ENCODE data around the gene INTS15. TPM values are rescaled to one million over a fixed set of nuclear protein-coding genes. Genes with fewer than 3 reads are reported as not detected.

The INTS15 gene
- 10 to 100 TPM; 11.9 to 22.2 (median 16.6) TPM for total RNA-seq

GRCh38 chr7:6589829-6590644, at the start of gene INTS15:
Gene INTS15 (plus strand): TSS chr7:6590021. CDS start chr7:6590284, 263 bp downstream.
- peak within 1 kb of the TSS; percentile 89 to 94 for H3K27ac ChIP-seq
- in situ Hi-C loops (cut with MboI; ENCODE audit: low pct_unique_long_range_greater_than_20kb in 2 of 9, low sequenced_read_pairs in 9 of 9, unreplicated experiment in 9 of 9), result no loop called here

GRCh38 chr7:6542368-6542767, 47.5 kb upstream of the INTS15 start:
- Histone ChIP-seq H3K4me3 (no peak overlapping the region), H3K27ac (no peak overlapping the region), H3K4me1 (replicated peaks in 1 of 2) (no peaks in the 10 kb centered on the region)
- no peak for ATAC-seq (replicated peaks in 6 of 8)
- 20 to 80% (median 65%) methylated on average over 1 of the region's 1 CpG; no CpG with 5 or more reads in 6 of the 10 experiments for WGBS, 10 experiments
- in situ Hi-C loops (cut with MboI; ENCODE audit: low pct_unique_long_range_greater_than_20kb in 2 of 9, low sequenced_read_pairs in 9 of 9, unreplicated experiment in 9 of 9), result no loop called here

More at GRCh38 chr7:6589829-6590644, at the start of gene INTS15:
- ATAC-seq (replicated peaks in 6 of 8), result peak; percentile 83 to 95 (median 91)
- Histone ChIP-seq H3K4me3 (peak within 1 kb of the TSS; percentile 69 to 99 (median 95)), H3K4me1 (replicated peaks in 1 of 2) (peaks cover 4 to 10% of the 10 kb centered on the region in 2 donors)
- 0% methylated on average over 2 of the region's 107 CpGs; no CpG with 5 or more reads in 9 of the 10 experiments for WGBS, 10 experiments

- Histone ChIP-seq H3K4me3 (no peak overlapping the region), H3K27ac (no peak overlapping the region), H3K4me1 (replicated peaks in 1 of 2) (no peaks in the 10 kb centered on the region)
- 29 to 100% (median 82%) methylated on average over 1 to 12 of the region's 22 CpGs; no CpG with 5 or more reads in 3 of the 10 experiments for WGBS, 10 experiments
- in situ Hi-C loops (cut with MboI; ENCODE audit: low pct_unique_long_range_greater_than_20kb in 2 of 9, low sequenced_read_pairs in 9 of 9, unreplicated experiment in 9 of 9), result no loop called here
- no peak for ATAC-seq (replicated peaks in 6 of 8)
Measured at GRCh38 chr7:6545398-6546126, 44.3 kb upstream of the INTS15 start.

- 10 to 100% (median 79%) methylated on average over 1 to 6 of the region's 12 CpGs; no CpG with 5 or more reads in 2 of the 10 experiments for WGBS, 10 experiments
- H3K4me1 ChIP-seq (replicated peaks in 1 of 2), result no peaks in the 10 kb centered on the region
- peak in 1 of 8 experiments; percentile 32 for ATAC-seq (replicated peaks in 6 of 8)
- no peak overlapping the region for H3K4me3 ChIP-seq
- in situ Hi-C loops (cut with MboI; ENCODE audit: low pct_unique_long_range_greater_than_20kb in 2 of 9, low sequenced_read_pairs in 9 of 9, unreplicated experiment in 9 of 9), result no loop called here
- no peak overlapping the region for H3K27ac ChIP-seq
Measured at GRCh38 chr7:6546498-6547251, 43.1 kb upstream of the INTS15 start.

- 100% methylated on average over 1 of the region's 1 CpG; no CpG with 5 or more reads in 8 of the 10 experiments for whole genome bisulfite sequencing, 10 experiments
- no peak for ATAC-seq (replicated peaks in 6 of 8)
- in situ Hi-C loops (cut with MboI; ENCODE audit: low pct_unique_long_range_greater_than_20kb in 2 of 9, low sequenced_read_pairs in 9 of 9, unreplicated experiment in 9 of 9), result no loop called here
- H3K4me3 ChIP-seq, result no peak overlapping the region
- no peaks in the 10 kb centered on the region for H3K4me1 ChIP-seq (replicated peaks in 1 of 2)
- no peak overlapping the region for H3K27ac ChIP-seq
Measured at GRCh38 chr7:6547400-6547799, 42.4 kb upstream of the INTS15 start.

GRCh38 chr7:6551016-6551511, 38.8 kb upstream of the INTS15 start, which contains the start of gene GRID2IP:
Gene GRID2IP (minus strand): TSS chr7:6551461. CDS start chr7:6551436, 25 bp downstream.
- no peak within 1 kb of the TSS for H3K4me3 ChIP-seq
- 40 to 100% (median 100%) methylated on average over 1 to 3 of the region's 46 CpGs; no CpG with 5 or more reads in 4 of the 10 experiments for WGBS, 10 experiments
- no peak within 1 kb of the TSS for H3K27ac ChIP-seq
- in situ Hi-C loops (cut with MboI; ENCODE audit: low pct_unique_long_range_greater_than_20kb in 2 of 9, low sequenced_read_pairs in 9 of 9, unreplicated experiment in 9 of 9), result no loop called here
- no peak for ATAC-seq (replicated peaks in 6 of 8)
- H3K4me1 ChIP-seq (replicated peaks in 1 of 2), result no peaks in the 10 kb centered on the region

- Histone ChIP-seq H3K4me1 (replicated peaks in 1 of 2) (no peaks in the 10 kb centered on the region), H3K27ac (no peak overlapping the region), H3K4me3 (no peak overlapping the region)
- in situ Hi-C loops (cut with MboI; ENCODE audit: low pct_unique_long_range_greater_than_20kb in 2 of 9, low sequenced_read_pairs in 9 of 9, unreplicated experiment in 9 of 9), result no loop called here
- ATAC-seq (replicated peaks in 6 of 8), result peak in 1 of 8 experiments; percentile 38
- WGBS, 10 experiments, result 20 to 89% (median 63%) methylated on average over 1 to 5 of the region's 7 CpGs; no CpG with 5 or more reads in 2 of the 10 experiments
Measured at GRCh38 chr7:6553448-6554044, 36.3 kb upstream of the INTS15 start.

- WGBS, 10 experiments, result 60 to 100% (median 81%) methylated on average over 1 to 3 of the region's 7 CpGs; no CpG with 5 or more reads in 3 of the 10 experiments
- in situ Hi-C loops (cut with MboI; ENCODE audit: low pct_unique_long_range_greater_than_20kb in 2 of 9, low sequenced_read_pairs in 9 of 9, unreplicated experiment in 9 of 9), result no loop called here
- no peak overlapping the region for H3K27ac ChIP-seq
Measured at GRCh38 chr7:6554848-6555247, 35.0 kb upstream of the INTS15 start.

GRCh38 chr7:6556196-6556595, 33.6 kb upstream of the INTS15 start:
- no peaks in the 10 kb centered on the region for H3K4me1 ChIP-seq (replicated peaks in 1 of 2)
- 17 to 73% (median 65%) methylated on average over 1 to 3 of the region's 6 CpGs; no CpG with 5 or more reads in 6 of the 10 experiments for WGBS, 10 experiments
- ATAC-seq (replicated peaks in 6 of 8), result no peak
- no peak overlapping the region for H3K27ac ChIP-seq
- in situ Hi-C loops (cut with MboI; ENCODE audit: low pct_unique_long_range_greater_than_20kb in 2 of 9, low sequenced_read_pairs in 9 of 9, unreplicated experiment in 9 of 9), result no loop called here
- no peak overlapping the region for H3K4me3 ChIP-seq

More at GRCh38 chr7:6554848-6555247, 35.0 kb upstream of the INTS15 start:
- no peak overlapping the region for H3K4me3 ChIP-seq
- no peak for ATAC-seq (replicated peaks in 6 of 8)
- no peaks in the 10 kb centered on the region for H3K4me1 ChIP-seq (replicated peaks in 1 of 2)

- peak in 3 of 8 experiments; percentile 73 to 94 (median 77) for ATAC-seq (replicated peaks in 6 of 8)
- Histone ChIP-seq H3K4me1 (replicated peaks in 1 of 2) (no peaks in the 10 kb centered on the region), H3K27ac (no peak overlapping the region), H3K4me3 (no peak overlapping the region)
- WGBS, 10 experiments, result 25 to 100% (median 82%) methylated on average over 1 to 6 of the region's 6 CpGs; no CpG with 5 or more reads in 2 of the 10 experiments
- in situ Hi-C loops (cut with MboI; ENCODE audit: low pct_unique_long_range_greater_than_20kb in 2 of 9, low sequenced_read_pairs in 9 of 9, unreplicated experiment in 9 of 9), result no loop called here
Measured at GRCh38 chr7:6558837-6559236, 31.0 kb upstream of the INTS15 start.

GRCh38 chr7:6559896-6560295, 29.9 kb upstream of the INTS15 start:
- Histone ChIP-seq H3K27ac (no peak overlapping the region), H3K4me1 (replicated peaks in 1 of 2) (no peaks in the 10 kb centered on the region), H3K4me3 (no peak overlapping the region)
- ATAC-seq (replicated peaks in 6 of 8), result no peak
- WGBS, 10 experiments, result 0 to 100% (median 65%) methylated on average over 1 of the region's 3 CpGs; no CpG with 5 or more reads in 4 of the 10 experiments
- in situ Hi-C loops (cut with MboI; ENCODE audit: low pct_unique_long_range_greater_than_20kb in 2 of 9, low sequenced_read_pairs in 9 of 9, unreplicated experiment in 9 of 9), result no loop called here

GRCh38 chr7:6562106-6562505, 27.7 kb upstream of the INTS15 start:
- no peak overlapping the region for H3K4me3 ChIP-seq
- ATAC-seq (replicated peaks in 6 of 8), result no peak
- in situ Hi-C loops (cut with MboI; ENCODE audit: low pct_unique_long_range_greater_than_20kb in 2 of 9, low sequenced_read_pairs in 9 of 9, unreplicated experiment in 9 of 9), result no loop called here
- H3K27ac ChIP-seq, result no peak overlapping the region
- H3K4me1 ChIP-seq (replicated peaks in 1 of 2), result no peaks in the 10 kb centered on the region
- 17 to 100% (median 50%) methylated on average over 1 of the region's 1 CpG; no CpG with 5 or more reads in 6 of the 10 experiments for WGBS, 10 experiments

All from motor neuron (in vitro differentiated cells).